ENCODE results near the gene TXNRD1.
"Not testable (repeated sequence)": the region's sequence is repeated elsewhere in the genome, so short reads cannot be mapped to it uniquely, and the experiment has no call there.

The TXNRD1 gene

GRCh38 chr12:104328278-104328677, 112.7 kb downstream of the TXNRD1 start:
- not testable (repeated sequence) for DNase-seq (ENCODE audit: low read depth)

- no peak for DNase-seq (ENCODE audit: low read depth)
Observed at GRCh38 chr12:104328790-104329189, 113.2 kb downstream of the TXNRD1 start.

- no peak for DNase-seq (ENCODE audit: low read depth)
Observed at GRCh38 chr12:104329707-104330532, 114.3 kb downstream of the TXNRD1 start.

GRCh38 chr12:104331376-104331775, 115.8 kb downstream of the TXNRD1 start:
- DNase-seq (ENCODE audit: low read depth): no peak

- DNase-seq (ENCODE audit: low read depth): not testable (repeated sequence)
Observed at GRCh38 chr12:104332273-104332672, 116.7 kb downstream of the TXNRD1 start.

GRCh38 chr12:104333692-104334255, 118.2 kb downstream of the TXNRD1 start:
- DNase-seq (ENCODE audit: low read depth): no peak

- no peak for DNase-seq (ENCODE audit: low read depth)
Observed at GRCh38 chr12:104334581-104334980, 119.0 kb downstream of the TXNRD1 start.

- no peak for DNase-seq (ENCODE audit: low read depth)
Observed at GRCh38 chr12:104336115-104336514, 120.5 kb downstream of the TXNRD1 start.

GRCh38 chr12:104337030-104337558, 121.5 kb downstream of the TXNRD1 start:
- DNase-seq (ENCODE audit: low read depth): no peak

GRCh38 chr12:104339663-104340062, 124.1 kb downstream of the TXNRD1 start:
- DNase-seq (ENCODE audit: low read depth): no peak

GRCh38 chr12:104340177-104340576, 124.6 kb downstream of the TXNRD1 start:
- DNase-seq (ENCODE audit: low read depth): no peak

GRCh38 chr12:104340925-104341611, 125.5 kb downstream of the TXNRD1 start:
- no peak for DNase-seq (ENCODE audit: low read depth)

- DNase-seq (ENCODE audit: low read depth): no peak
Observed at GRCh38 chr12:104342147-104342546, 126.6 kb downstream of the TXNRD1 start.

GRCh38 chr12:104342635-104343249, 127.2 kb downstream of the TXNRD1 start:
- DNase-seq (ENCODE audit: low read depth): no peak

- no peak for DNase-seq (ENCODE audit: low read depth)
Observed at GRCh38 chr12:104344682-104345081, 129.1 kb downstream of the TXNRD1 start.

- DNase-seq (ENCODE audit: low read depth): no peak
Observed at GRCh38 chr12:104345234-104346066, 129.9 kb downstream of the TXNRD1 start.

- no peak for DNase-seq (ENCODE audit: low read depth)
Observed at GRCh38 chr12:104347374-104348075, 131.9 kb downstream of the TXNRD1 start.

- no peak for DNase-seq (ENCODE audit: low read depth)
Observed at GRCh38 chr12:104348283-104348993, 132.9 kb downstream of the TXNRD1 start.

- DNase-seq (ENCODE audit: low read depth): no peak
Observed at GRCh38 chr12:104348994-104349494, 133.5 kb downstream of the TXNRD1 start.

Data from T-helper 22 cell (primary cell).